ENCODE measurements around the gene HPSE. TPM values are rescaled to one million over a fixed set of nuclear protein-coding genes. Genes with fewer than 3 reads are reported as not detected.
A peak's percentile ranks its signal among the peaks of the same experiment; 100 is the strongest.

Gene HPSE
- total and polyA plus RNA-seq, 8 donors, result under 0.01 to 4.9 (median 1.2) TPM; not detected in 1

DNA sequence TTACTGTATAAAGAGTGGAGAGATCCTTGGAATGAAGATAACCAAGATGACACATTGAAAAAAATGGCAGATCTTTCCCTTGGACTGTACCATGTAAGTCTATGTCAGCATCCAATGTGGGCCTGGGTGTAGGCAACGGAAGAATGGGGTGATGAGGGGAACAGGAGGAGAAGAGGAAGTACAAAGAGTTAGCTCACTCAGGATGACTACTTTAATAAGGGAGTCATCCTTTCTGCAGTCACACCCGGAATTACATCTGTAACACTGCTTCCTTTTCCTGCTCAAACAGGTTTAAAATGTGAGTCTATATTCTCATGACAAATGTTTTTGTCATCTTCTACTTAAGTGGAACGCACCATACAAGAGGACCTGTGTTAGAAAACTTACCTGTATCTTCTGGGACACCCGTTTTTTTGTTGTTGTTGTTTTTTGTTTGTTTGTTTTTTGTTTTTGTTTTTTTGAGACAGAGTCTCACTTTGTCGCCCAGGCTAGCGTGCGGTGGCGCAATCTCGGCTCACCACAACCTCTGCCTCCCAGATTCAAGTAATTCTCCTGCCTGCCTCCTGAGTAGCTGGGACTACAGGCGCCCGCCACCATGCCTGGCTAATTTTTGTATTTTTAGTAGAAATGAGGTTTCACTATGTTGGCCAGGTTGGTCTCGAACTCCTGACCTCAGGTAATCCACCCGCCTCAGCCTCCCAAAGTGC, 18.0 kb downstream of the HPSE start:
- Histone ChIP-seq H3K4me1 (no peaks in the 10 kb centered on the region), H3K4me3 (no peak overlapping the region), H3K27me3 (no peaks in the 10 kb centered on the region), H3K27ac (peak overlapping the region in 2 of 5 donors; percentile 12), H3K36me3 (no peaks in the 10 kb centered on the region), H3K9me3 (no peaks in the 10 kb centered on the region)
- TF ChIP-seq, protein P1, sequence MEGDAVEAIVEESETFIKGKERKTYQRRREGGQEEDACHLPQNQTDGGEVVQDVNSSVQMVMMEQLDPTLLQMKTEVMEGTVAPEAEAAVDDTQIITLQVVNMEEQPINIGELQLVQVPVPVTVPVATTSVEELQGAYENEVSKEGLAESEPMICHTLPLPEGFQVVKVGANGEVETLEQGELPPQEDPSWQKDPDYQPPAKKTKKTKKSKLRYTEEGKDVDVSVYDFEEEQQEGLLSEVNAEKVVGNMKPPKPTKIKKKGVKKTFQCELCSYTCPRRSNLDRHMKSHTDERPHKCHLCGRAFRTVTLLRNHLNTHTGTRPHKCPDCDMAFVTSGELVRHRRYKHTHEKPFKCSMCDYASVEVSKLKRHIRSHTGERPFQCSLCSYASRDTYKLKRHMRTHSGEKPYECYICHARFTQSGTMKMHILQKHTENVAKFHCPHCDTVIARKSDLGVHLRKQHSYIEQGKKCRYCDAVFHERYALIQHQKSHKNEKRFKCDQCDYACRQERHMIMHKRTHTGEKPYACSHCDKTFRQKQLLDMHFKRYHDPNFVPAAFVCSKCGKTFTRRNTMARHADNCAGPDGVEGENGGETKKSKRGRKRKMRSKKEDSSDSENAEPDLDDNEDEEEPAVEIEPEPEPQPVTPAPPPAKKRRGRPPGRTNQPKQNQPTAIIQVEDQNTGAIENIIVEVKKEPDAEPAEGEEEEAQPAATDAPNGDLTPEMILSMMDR (IDR thresholded peaks at IDR 0.05), result no peak
- no peak for TF ChIP-seq POLR2AphosphoS5 (IDR thresholded peaks at IDR 0.05)
- TF ChIP-seq EP300 (IDR thresholded peaks at IDR 0.05), result no peak
- no peak for TF ChIP-seq POLR2A (IDR thresholded peaks at IDR 0.05)
- intact Hi-C loops (cut with DNase I; ENCODE audit: low total_unique reads), result no loop called here
- DNase-seq, result no peak
- WGBS, 5 donors, result 85 to 89% (median 88%) methylated on average over 13 of the region's 13 CpGs

DNA sequence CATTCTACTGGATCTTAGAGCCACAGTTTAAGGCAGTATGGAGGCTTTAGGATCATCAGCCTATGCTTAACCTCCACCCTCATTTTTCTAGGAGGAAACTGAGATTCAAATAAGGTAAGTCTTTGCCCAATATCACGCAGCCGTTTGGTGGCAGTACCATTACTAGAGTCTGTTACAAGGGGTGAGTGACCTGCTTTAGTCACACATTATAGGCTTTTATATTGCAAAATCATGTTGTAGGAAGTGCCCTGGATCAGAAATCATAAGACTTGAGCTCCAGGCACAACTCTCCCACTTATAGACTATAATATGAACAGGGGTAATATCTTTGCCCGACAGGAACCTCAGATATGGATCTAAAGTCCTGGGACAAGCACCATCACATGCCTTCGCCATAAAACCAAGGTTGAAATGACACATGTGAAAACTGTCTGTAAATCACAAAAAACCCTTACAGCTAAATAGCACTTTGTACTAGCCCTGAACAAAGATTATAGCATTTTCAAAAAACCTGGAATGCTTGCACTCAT, 19.2 kb downstream of the HPSE start:
- H3K27me3 ChIP-seq, result no peaks in the 10 kb centered on the region
- DNase-seq, result no peak
- no peak for TF ChIP-seq POLR2A (IDR thresholded peaks at IDR 0.05)
- no peak for TF ChIP-seq POLR2AphosphoS5 (IDR thresholded peaks at IDR 0.05)
- TF ChIP-seq, protein P1 (IDR thresholded peaks at IDR 0.05), result no peak
- no peak for TF ChIP-seq EP300 (IDR thresholded peaks at IDR 0.05)
- no peaks in the 10 kb centered on the region for H3K4me1 ChIP-seq
- no peak overlapping the region for H3K4me3 ChIP-seq
- 88 to 97% (median 93%) methylated on average over 4 of the region's 4 CpGs for WGBS, 5 donors
- H3K36me3 ChIP-seq, result peaks cover 0 to 4% (median 0%) of the 10 kb centered on the region in 4 donors
- intact Hi-C loops (cut with DNase I; ENCODE audit: low total_unique reads), result no loop called here
- no peak overlapping the region for H3K27ac ChIP-seq
- no peaks in the 10 kb centered on the region for H3K9me3 ChIP-seq

DNA sequence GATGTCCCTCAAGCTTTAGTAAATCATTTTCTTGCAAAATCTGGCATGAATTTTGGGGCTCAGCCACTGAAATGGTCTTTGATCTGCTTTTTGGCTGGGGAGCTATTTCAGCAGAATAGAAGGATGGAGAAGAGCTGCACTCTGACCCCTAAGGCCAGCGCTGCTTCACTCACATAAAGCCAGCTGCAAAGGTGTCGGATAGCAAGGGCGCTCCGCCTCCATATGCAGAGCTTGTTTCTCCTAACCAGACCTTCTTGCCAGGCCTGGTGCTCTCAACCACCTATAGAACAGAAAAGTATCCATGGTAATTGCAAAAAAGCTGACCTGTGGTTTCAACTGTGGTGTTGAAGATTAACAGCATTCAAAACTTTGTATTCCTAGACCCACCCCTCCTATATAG, 26.0 kb downstream of the HPSE start:
- Histone ChIP-seq H3K9me3 (no peaks in the 10 kb centered on the region), H3K4me1 (no peaks in the 10 kb centered on the region), H3K27ac (no peak overlapping the region), H3K4me3 (no peak overlapping the region), H3K36me3 (peaks cover 0 to 4% (median 0%) of the 10 kb centered on the region in 4 donors), H3K27me3 (no peaks in the 10 kb centered on the region)
- DNase-seq, result no peak
- TF ChIP-seq POLR2AphosphoS5 (IDR thresholded peaks at IDR 0.05) (no peak), EP300 (IDR thresholded peaks at IDR 0.05) (no peak), POLR2A (IDR thresholded peaks at IDR 0.05) (no peak)
- TF ChIP-seq, protein P1 (IDR thresholded peaks at IDR 0.05), result no peak
- WGBS, 5 donors, result 80 to 90% (median 87%) methylated on average over 4 of the region's 4 CpGs
- intact Hi-C loops (cut with DNase I; ENCODE audit: low total_unique reads), result no loop called here

DNA sequence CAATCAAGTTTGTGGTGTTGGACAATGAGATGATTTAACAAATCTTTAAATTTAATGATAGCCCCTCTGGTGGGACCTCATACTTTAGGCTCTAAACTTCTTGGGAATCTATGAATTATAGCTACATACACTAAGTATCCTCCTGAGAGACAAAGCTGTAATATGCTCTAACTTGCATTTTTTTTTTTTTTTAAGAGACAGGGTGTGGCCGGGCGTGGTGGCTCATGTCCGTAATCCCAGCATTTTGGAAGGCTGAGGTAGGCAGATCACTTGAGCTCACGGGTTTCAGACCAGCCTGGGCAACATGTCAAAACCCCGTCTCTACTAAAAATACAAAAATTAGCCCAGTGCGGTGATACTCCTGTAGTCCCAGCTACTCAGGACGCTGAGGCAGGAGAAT, 26.7 kb downstream of the HPSE start:
- no peak overlapping the region for H3K27ac ChIP-seq
- no peaks in the 10 kb centered on the region for H3K27me3 ChIP-seq
- H3K4me1 ChIP-seq, result no peaks in the 10 kb centered on the region
- WGBS, 5 donors, result 74 to 87% (median 84%) methylated on average over 7 of the region's 7 CpGs
- no peak for DNase-seq
- H3K9me3 ChIP-seq, result no peaks in the 10 kb centered on the region
- intact Hi-C loops (cut with DNase I; ENCODE audit: low total_unique reads), result no loop called here
- no peak for TF ChIP-seq POLR2A (IDR thresholded peaks at IDR 0.05)
- TF ChIP-seq, protein P1 (IDR thresholded peaks at IDR 0.05), result no peak
- no peak overlapping the region for H3K4me3 ChIP-seq
- H3K36me3 ChIP-seq, result peaks cover 0 to 4% (median 0%) of the 10 kb centered on the region in 4 donors

Measured in stomach (tissue), 9 donors.